Measurements from ENCODE around the gene EXOSC10.

DNA sequence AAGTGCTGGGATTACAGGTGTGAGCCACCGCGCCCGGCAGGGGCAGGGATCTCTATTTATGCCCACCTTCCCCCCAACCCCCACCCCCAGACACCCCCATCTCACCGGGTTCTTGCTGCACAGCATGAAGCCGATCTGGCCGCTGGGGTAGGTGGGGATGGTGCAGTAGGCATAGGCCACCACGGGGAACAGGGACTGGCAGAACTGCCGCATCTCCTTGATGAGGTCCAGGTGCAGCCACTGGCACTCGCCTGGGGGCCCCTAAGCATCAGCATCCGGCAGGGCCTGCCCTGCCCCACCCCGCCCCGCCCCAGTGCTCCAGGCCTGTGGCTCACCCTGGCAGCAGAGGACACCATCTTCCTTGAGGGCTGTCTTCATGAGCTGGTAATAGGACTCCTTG is 44.0 kb downstream of the EXOSC10 start:
- TF ChIP-seq EP300 (IDR thresholded peaks at IDR 0.05) (no peak), POLR2A (IDR thresholded peaks at IDR 0.05) (no peak)
